T-helper 2 cell treated with Interferon-gamma antibody and Interleukin-4, amounts not matched to agents 5 μg/mL and 100 μg/mL, for 36 hours (primary cell): ENCODE measurements around the gene SMIM13.
A peak's percentile ranks its signal among the peaks of the same experiment; 100 is the strongest.

Experiments used
- DNase-seq: peaks from one replicate; pipeline ENCODE4 v3.0.0; 2021; ENCODE audit warnings: low spot score
- H3K27ac Mint-ChIP-seq: one replicate; pipeline ENCODE4 v1.8.0; 2021; ENCODE audit warnings: mild to moderate bottlenecking, mixed read lengths
- H3K27me3 Mint-ChIP-seq: one replicate; pipeline ENCODE4 v1.8.0; 2021; ENCODE audit warnings: low read depth, mixed read lengths
- H3K36me3 Mint-ChIP-seq: one replicate; pipeline ENCODE4 v1.8.0; 2021; ENCODE audit warnings: low read depth, mixed read lengths
- H3K4me1 Mint-ChIP-seq: one replicate; pipeline ENCODE4 v1.8.0; 2021; ENCODE audit warnings: low read depth, mixed read lengths
- H3K4me3 Mint-ChIP-seq: one replicate; pipeline ENCODE4 v1.8.0; 2022; ENCODE audit warnings: mild to moderate bottlenecking, moderate library complexity, mixed read lengths
- H3K9me3 Mint-ChIP-seq: one replicate; pipeline ENCODE4 v1.8.0; 2021; ENCODE audit warnings: mixed read lengths

Gene SMIM13

DNA sequence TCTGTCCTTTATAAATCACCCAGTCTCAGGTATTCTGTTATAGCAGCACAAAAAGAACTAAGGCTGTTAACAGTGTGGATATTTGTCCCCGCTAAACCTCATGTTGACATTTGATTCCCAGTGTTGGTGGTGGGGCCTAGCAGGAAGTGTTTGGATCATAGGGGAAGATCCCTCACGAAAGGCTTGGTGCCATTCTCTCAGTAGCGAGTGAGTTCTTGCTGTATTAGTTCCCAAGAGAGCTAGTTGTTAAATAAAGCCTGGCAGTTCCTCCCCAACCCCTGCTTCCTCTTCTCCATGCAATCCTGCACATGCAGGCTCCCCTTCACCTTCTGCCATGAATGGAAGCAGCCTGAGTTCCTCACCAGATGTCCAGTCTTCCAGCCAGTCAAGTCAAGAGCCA, 47.7 kb downstream of the SMIM13 start:
- Mint-ChIP-seq H3K4me1 (peaks cover 2% of the 10 kb centered on the region), H3K36me3 (no peaks in the 10 kb centered on the region), H3K27ac (no peak overlapping the region), H3K27me3 (peaks cover 2% of the 10 kb centered on the region), H3K9me3 (no peaks in the 10 kb centered on the region), H3K4me3 (no peak overlapping the region)
- DNase-seq = no peak

DNA sequence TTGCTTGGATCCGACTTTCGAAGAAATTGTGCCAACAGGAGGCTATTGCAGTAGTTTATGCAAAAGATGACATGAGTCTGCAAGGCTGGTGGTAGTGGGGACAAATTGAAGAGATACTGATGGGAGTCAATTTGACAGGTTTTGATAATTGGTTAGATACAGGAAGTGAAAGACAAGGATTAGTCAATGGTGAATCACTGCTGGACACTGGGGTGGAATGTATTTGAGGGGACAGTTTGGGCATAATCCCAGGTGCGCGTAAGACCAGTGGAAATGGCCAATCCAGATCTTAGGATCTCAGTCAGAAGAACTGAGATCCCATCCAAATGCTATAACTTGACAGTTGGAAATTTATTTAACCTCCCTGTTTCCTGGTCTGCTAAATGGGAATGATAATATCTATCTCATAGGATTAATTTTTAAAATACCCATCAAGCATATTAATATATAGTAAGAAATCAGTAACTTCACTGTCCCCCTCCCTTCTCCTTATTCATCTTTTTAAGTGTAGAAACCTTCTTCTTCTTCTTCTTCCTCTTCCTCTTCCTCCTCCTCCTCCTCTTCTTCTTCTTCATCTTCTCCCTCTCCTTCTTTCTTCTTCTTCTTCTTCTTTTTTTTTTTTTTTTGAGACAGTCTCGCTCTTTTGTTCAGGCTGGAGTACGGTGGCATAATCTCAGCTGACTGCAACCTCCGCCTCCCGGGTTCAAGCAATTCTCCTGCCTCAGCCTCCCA, 48.8 kb downstream of the SMIM13 start:
- Mint-ChIP-seq H3K36me3 (no peaks in the 10 kb centered on the region), H3K27me3 (peaks cover 2% of the 10 kb centered on the region), H3K4me1 (peaks cover 2% of the 10 kb centered on the region), H3K27ac (no peak overlapping the region), H3K9me3 (no peaks in the 10 kb centered on the region), H3K4me3 (no peak overlapping the region)
- no peak for DNase-seq

DNA sequence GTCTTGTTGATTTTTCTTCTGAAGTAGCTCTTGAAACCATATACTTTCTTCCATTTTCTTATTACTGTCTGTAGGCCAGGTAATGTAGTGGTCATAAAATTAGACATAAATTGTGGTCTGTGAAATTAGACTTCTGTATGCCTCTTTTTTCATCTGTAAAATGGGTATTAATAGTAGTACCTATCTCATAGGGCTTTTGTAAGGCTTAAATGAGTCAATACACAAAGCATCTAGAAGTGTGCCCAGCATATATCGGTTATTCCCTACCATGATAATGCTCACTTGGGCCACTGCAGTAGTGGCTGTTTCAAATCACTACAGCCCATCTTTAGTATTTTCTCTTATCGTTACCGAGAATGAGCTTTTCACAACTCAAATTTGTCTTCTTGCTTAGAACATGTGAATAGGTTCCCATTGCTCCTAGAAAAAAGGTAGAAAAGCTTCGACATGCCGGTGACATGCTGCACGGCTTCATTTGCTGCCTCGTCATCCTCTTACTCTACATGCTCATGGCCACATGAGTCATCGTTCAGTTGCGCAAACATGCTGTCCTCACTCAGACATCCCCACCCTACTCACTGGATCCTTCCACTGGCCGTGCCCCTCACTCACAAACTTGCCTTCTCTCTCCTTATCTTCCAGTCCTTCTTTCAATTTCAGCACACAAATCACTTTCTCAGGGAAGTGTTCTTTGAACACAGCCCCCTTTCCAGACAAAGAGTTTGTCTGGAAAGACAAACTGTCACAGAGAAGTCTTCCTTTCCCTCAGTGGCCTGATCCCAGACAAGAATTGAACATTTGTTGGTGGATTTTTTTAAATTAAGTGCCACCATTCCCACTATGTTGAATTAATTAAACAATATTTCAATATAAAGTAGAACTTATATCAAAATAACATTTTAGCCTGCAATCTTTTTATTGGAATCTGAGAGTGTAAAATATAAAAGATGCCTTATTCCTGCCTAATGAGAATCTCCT, 50.0 kb downstream of the SMIM13 start:
- Mint-ChIP-seq H3K9me3 (no peaks in the 10 kb centered on the region), H3K36me3 (no peaks in the 10 kb centered on the region), H3K4me3 (no peak overlapping the region), H3K4me1 (peaks cover 2% of the 10 kb centered on the region), H3K27me3 (peaks cover 2% of the 10 kb centered on the region), H3K27ac (no peak overlapping the region)
- no peak for DNase-seq

DNA sequence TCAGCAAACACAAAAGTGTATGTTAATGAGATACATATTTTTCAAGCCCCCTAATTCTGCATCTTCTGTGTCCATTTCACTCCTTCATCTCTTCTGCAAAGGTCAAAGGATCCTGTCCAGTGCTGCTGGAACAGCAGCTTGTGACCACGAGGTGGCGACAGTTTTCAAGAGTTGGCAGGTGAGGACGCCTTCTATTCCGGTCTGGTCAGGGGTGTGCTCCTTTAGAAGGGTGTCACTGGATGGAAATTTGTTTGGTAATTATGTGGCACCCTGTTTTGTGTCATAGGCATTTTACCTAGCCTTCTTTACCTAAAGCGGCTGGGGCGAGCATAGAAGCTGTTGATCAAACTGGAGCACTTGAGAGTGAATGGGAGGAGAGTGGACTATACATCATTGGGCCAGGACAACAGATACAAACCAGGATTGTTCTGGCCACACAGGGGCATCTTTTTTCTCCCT, 50.8 kb downstream of the SMIM13 start:
- Mint-ChIP-seq H3K27me3 (peaks cover 2% of the 10 kb centered on the region), H3K4me3 (no peak overlapping the region), H3K4me1 (peaks cover 2% of the 10 kb centered on the region), H3K9me3 (no peaks in the 10 kb centered on the region), H3K36me3 (no peaks in the 10 kb centered on the region), H3K27ac (no peak overlapping the region)
- peak; percentile 66 for DNase-seq

DNA sequence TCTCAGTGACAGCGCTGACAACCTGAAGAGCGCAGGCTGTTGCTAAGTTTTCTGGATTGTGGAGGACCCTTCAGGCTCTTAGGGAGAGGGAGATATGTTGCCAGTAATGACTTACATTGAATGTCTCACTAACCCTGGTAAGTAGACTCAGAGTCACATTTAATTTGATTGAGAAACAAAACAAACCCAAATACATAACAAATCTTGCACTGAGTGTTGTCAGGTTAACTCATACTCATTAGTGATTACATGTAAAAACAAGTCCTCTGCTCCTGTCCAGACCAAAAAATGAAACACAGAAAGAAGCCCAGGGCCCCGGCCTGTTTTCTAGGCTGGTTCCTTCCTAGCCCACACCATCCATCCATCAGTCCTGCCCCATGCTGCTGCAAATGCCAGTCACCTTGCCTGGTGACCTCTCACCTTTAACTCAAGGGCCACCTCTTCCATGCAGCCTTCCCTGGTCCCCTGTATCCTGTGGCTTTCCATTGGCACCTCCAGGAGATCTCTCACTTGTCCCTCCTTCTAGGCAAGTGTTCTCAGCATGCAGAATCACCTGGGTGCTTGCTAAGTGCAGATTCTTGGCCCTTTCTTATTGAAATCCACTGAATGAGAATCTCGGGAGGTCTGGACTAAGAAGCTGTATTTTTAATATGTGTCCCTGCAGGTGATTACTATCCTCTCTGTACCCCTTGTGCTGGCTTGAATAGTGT, 52.6 kb downstream of the SMIM13 start:
- H3K27ac Mint-ChIP-seq = no peak overlapping the region
- no peak for DNase-seq
- H3K27me3 Mint-ChIP-seq = peaks cover 2% of the 10 kb centered on the region
- no peak overlapping the region for H3K4me3 Mint-ChIP-seq
- no peaks in the 10 kb centered on the region for H3K36me3 Mint-ChIP-seq
- no peaks in the 10 kb centered on the region for H3K9me3 Mint-ChIP-seq
- H3K4me1 Mint-ChIP-seq = peaks cover 4% of the 10 kb centered on the region

DNA sequence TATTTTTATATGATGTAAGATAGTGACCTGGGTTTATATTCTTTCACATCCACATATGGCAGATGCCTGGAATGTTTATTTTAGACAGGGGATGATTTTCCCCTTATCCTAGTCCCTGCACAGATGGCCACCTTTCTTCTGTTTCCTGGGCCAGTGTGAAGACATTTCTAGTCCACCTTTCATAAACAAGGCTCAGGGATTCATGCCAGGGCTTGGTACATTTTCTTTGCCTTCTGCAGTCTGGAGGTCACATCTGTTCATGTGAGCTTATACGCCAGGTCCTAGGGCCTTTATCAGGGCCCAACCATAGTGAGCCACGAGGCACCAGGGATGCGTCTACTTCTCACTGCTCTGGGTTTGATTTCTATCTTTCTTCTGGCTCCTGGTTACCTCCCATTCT, 55.9 kb downstream of the SMIM13 start:
- Mint-ChIP-seq H3K36me3 (no peaks in the 10 kb centered on the region), H3K9me3 (no peaks in the 10 kb centered on the region), H3K27ac (no peak overlapping the region), H3K4me1 (peaks cover 12% of the 10 kb centered on the region), H3K4me3 (no peak overlapping the region), H3K27me3 (peaks cover 6% of the 10 kb centered on the region)
- DNase-seq = no peak

DNA sequence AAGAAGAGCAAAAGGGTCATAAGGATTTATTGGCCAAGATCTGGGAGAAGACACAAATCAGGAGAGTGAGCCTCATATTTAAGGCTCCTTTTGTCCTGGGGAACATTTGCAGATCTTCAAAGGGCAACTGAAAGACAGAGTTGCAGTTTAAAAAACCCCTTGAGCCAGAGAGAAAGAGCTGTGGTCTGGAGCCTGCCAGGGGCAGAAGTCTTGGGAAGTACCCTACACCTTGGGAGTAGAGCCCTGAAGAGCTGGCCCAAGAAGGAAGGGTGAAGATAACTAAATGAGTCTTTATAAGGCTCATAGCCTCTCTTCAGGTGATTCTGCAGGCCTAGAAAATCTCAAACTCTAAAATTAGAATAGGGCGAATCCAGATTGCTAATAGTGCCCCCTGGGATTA, 57.9 kb downstream of the SMIM13 start:
- H3K4me1 Mint-ChIP-seq = peaks cover 14% of the 10 kb centered on the region
- H3K27me3 Mint-ChIP-seq = peaks cover 17% of the 10 kb centered on the region
- no peak for DNase-seq
- H3K9me3 Mint-ChIP-seq = no peaks in the 10 kb centered on the region
- H3K36me3 Mint-ChIP-seq = no peaks in the 10 kb centered on the region
- no peak overlapping the region for H3K4me3 Mint-ChIP-seq
- no peak overlapping the region for H3K27ac Mint-ChIP-seq

DNA sequence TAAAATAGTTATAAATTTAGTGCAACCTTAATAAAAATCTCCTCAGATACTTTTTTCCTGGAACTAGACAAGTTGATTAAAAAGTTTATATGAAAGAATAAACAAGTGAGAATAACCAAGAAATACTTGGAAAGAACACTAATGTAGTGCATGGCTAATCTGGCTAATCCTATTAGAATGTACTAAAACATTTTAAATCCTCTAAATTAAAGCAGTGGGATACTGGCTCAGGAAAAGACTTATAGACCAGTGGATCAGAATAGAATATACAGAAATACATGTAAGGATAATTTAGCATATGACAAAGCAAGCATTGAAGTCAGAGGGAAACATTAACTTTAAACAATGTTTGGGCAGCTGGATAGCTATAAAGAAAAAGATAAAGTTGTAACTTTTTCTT, 58.9 kb downstream of the SMIM13 start:
- peaks cover 17% of the 10 kb centered on the region for H3K27me3 Mint-ChIP-seq

DNA sequence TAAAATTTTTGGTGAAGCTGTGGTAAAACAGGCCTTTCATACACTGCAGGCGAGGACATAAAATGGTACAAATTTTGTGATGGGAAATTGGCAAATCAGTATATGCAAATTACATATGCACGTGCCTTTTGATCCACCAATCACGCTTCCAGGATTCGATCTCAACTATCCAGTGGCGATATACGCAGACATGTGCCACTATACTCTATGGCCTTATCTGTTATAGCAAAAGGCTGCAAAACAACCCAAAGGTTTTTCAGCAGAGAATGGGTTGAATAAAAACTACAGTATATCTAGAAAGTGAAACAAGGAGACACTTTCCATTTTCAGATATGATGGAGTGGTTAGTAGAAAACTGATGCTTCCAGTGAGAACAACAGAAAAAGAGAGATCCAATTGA, 59.8 kb downstream of the SMIM13 start:
- DNase-seq = no peak
- H3K4me3 Mint-ChIP-seq = peak overlapping the region; percentile 77
- peak overlapping the region; percentile 4 for H3K27ac Mint-ChIP-seq
- peaks cover 14% of the 10 kb centered on the region for H3K4me1 Mint-ChIP-seq
- no peaks in the 10 kb centered on the region for H3K36me3 Mint-ChIP-seq
- peaks cover 17% of the 10 kb centered on the region for H3K27me3 Mint-ChIP-seq
- H3K9me3 Mint-ChIP-seq = no peaks in the 10 kb centered on the region

More for the DNA sequence above, 58.9 kb downstream of the SMIM13 start:
- no peaks in the 10 kb centered on the region for H3K36me3 Mint-ChIP-seq
- peaks cover 14% of the 10 kb centered on the region for H3K4me1 Mint-ChIP-seq
- DNase-seq = no peak
- no peak overlapping the region for H3K4me3 Mint-ChIP-seq
- no peak overlapping the region for H3K27ac Mint-ChIP-seq
- H3K9me3 Mint-ChIP-seq = no peaks in the 10 kb centered on the region

DNA sequence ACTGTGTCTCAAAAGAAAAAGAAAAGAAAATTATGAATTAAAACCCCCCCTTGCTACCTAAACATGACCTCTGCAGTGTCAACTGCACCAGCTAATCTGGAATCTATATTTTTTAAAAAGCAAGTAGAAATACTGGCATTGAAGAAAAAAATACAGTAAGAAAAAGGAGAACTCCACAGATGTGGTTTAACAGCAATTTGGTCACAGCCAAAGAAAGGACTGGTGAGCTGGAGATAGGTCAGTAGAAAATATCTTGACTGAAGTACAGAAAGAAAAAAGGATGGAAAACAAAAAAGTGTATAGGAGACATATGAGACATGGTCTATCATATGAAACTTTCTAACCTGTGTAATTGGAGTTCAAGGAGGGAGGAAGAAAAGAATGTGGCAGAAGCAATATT, 62.0 kb downstream of the SMIM13 start:
- Mint-ChIP-seq H3K4me3 (no peak overlapping the region), H3K36me3 (no peaks in the 10 kb centered on the region), H3K27ac (no peak overlapping the region), H3K27me3 (peaks cover 20% of the 10 kb centered on the region), H3K9me3 (no peaks in the 10 kb centered on the region), H3K4me1 (peaks cover 14% of the 10 kb centered on the region)
- DNase-seq = no peak

DNA sequence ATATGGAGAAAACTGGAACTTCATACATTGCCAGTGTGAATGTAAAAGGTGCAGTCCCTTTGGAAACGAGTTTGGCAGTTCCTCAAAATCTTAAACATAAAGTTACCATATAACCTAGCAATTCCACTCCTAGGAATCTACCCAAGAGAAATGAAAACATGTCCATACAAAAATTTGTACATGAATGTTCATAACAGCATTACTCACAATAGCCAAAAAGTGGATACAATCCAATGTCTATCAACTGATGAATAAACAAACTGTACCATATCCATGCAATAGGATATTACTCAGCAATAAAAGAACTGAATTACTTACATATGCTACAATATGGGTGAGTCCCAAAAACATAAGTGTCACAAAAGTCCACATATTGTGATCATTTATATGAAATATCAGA, 66.6 kb downstream of the SMIM13 start:
- Mint-ChIP-seq H3K27ac (no peak overlapping the region), H3K4me1 (peaks cover 13% of the 10 kb centered on the region), H3K4me3 (no peak overlapping the region), H3K9me3 (no peaks in the 10 kb centered on the region), H3K27me3 (peaks cover 10% of the 10 kb centered on the region), H3K36me3 (no peaks in the 10 kb centered on the region)
- no peak for DNase-seq

DNA sequence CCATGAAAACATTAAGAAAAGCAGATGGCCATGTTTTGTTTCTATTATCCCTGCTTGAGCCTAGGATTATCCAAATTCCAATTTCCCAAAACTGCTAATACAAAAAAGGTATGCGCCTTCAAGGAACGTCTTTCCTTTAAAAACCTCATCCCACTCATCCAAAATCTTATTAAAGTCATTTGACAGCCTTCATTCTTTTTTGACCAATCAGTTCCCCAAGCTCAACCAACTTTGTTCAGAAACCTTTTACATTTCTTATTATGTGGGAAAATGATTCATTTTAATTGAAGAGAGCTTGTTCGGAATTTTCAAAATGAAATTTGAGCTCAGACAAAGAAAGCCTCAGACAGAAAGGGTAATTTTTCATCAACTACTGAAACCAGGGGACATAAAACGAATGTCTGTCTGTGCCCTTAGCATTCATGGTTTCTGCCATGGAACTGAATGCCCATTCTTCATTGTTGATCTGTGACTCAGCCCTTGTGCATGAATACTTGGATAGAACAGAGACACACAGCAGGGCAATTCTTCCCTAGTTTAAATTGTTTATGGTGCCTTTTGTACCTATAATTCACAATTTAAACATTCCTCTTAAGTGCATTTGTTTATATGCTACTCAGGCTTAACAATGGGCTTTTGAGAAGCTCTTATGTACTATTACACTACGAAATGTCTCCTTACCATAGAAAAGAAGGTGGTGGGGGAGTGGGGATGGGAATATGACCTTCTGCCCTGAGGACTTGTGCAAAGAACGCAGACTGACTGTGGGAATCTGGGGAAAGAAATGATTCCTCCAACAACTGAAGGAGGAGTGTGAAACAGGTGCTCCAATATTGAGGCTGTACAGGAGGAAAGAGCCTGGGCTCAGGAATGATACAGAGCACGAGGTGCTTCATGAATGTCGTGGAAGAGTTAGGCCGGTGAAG, 67.7 kb downstream of the SMIM13 start:
- H3K9me3 Mint-ChIP-seq = no peaks in the 10 kb centered on the region
- H3K4me3 Mint-ChIP-seq = no peak overlapping the region
- H3K4me1 Mint-ChIP-seq = peaks cover 17% of the 10 kb centered on the region
- no peak for DNase-seq
- H3K27me3 Mint-ChIP-seq = peaks cover 3% of the 10 kb centered on the region
- H3K36me3 Mint-ChIP-seq = no peaks in the 10 kb centered on the region
- H3K27ac Mint-ChIP-seq = no peak overlapping the region

DNA sequence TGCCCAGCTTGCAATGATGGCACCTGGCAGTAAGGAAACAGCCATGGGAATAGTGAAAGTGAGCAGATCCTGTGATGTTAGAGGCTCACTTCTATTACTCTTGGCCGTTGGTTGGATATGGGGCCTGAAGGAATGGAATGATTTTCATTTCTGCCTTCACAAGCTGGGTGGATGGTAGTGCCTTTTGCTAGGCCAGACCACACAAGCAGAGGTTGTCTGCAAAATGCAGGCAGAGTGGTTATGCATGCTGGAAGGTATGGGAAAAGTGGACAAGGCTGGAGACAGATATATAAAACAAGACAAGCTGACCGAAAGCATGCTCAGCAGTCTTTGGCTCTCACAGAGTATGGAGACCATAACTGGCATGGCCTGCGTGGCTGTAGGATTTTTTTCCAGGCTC, 68.6 kb downstream of the SMIM13 start:
- Mint-ChIP-seq H3K9me3 (no peaks in the 10 kb centered on the region), H3K4me1 (peaks cover 17% of the 10 kb centered on the region), H3K36me3 (no peaks in the 10 kb centered on the region), H3K4me3 (no peak overlapping the region), H3K27me3 (peaks cover 3% of the 10 kb centered on the region), H3K27ac (no peak overlapping the region)
- DNase-seq = no peak
